ENCODE data around the gene EPB41L4B.

The EPB41L4B gene

DNA sequence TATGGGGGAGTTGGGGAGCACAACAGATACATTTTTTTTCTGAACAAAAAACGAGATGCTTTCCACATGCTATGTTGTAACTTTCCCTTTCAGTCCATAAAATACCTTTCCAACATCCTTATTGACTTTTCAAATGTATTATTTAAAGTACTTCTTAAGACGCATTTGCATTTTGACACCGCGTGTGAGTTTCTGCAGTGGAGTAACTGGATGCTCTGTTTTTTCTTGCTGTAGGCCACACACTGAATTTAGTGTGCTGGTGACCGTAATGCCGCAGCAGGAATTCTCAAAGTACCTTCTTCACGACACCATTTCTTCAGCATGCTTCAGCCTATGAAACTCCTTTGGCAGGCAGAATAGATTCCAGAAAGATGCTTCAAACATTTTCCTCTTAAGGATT is 14.3 kb upstream of the EPB41L4B start:
- no peak for DNase-seq (ENCODE audit: low spot score)
- TF ChIP-seq, protein P1, sequence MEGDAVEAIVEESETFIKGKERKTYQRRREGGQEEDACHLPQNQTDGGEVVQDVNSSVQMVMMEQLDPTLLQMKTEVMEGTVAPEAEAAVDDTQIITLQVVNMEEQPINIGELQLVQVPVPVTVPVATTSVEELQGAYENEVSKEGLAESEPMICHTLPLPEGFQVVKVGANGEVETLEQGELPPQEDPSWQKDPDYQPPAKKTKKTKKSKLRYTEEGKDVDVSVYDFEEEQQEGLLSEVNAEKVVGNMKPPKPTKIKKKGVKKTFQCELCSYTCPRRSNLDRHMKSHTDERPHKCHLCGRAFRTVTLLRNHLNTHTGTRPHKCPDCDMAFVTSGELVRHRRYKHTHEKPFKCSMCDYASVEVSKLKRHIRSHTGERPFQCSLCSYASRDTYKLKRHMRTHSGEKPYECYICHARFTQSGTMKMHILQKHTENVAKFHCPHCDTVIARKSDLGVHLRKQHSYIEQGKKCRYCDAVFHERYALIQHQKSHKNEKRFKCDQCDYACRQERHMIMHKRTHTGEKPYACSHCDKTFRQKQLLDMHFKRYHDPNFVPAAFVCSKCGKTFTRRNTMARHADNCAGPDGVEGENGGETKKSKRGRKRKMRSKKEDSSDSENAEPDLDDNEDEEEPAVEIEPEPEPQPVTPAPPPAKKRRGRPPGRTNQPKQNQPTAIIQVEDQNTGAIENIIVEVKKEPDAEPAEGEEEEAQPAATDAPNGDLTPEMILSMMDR (IDR thresholded peaks at IDR 0.05; ENCODE audit: poor library complexity, severe bottlenecking), result no peak
- no peak overlapping the region for H3K4me3 ChIP-seq (ENCODE audit: severe bottlenecking)

DNA sequence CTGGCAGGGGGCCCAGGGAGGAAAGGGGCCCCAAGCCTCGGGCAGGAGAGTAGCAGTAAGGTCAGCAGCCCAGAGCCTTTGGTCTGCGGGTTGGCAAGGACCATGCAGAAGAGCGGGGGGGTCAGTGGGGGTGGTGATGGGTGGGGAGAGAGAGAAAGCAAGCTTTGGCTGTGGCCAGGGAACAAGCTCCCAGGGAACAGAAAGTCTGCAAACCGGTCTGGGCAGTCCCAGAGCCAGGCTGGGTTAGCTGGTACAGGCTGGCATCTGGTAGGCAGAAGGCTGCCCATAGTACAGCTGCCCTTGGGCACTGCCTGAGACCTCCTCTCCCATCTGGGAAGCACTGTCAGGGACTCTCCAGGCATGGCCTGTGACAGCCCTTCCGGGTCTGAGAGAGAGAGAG is 10.5 kb upstream of the EPB41L4B start:
- Histone ChIP-seq H3K27ac (ENCODE audit: poor library complexity, severe bottlenecking) (peak overlapping the region; percentile 75), H3K36me3 (ENCODE audit: low read depth) (no peaks in the 10 kb centered on the region), H3K9me3 (ENCODE audit: severe bottlenecking) (no peaks in the 10 kb centered on the region), H3K4me3 (ENCODE audit: severe bottlenecking) (no peak overlapping the region), H3K4me1 (ENCODE audit: insufficient read depth, poor library complexity, severe bottlenecking) (peaks cover 50% of the 10 kb centered on the region), H3K27me3 (ENCODE audit: insufficient read depth, poor library complexity, severe bottlenecking) (no peaks in the 10 kb centered on the region)
- DNase-seq (ENCODE audit: low spot score) (peak; percentile 85), ATAC-seq (ENCODE audit: low read depth) (peak; percentile 78)
- TF ChIP-seq, protein P1 (IDR thresholded peaks at IDR 0.05; ENCODE audit: poor library complexity, severe bottlenecking), result no peak

More for the DNA sequence above, 14.3 kb upstream of the EPB41L4B start:
- Histone ChIP-seq H3K27me3 (ENCODE audit: insufficient read depth, poor library complexity, severe bottlenecking) (no peaks in the 10 kb centered on the region), H3K27ac (ENCODE audit: poor library complexity, severe bottlenecking) (no peak overlapping the region), H3K9me3 (ENCODE audit: severe bottlenecking) (no peaks in the 10 kb centered on the region), H3K36me3 (ENCODE audit: low read depth) (no peaks in the 10 kb centered on the region), H3K4me1 (ENCODE audit: insufficient read depth, poor library complexity, severe bottlenecking) (peaks cover 21% of the 10 kb centered on the region)
- ATAC-seq (ENCODE audit: low read depth), result no peak

DNA sequence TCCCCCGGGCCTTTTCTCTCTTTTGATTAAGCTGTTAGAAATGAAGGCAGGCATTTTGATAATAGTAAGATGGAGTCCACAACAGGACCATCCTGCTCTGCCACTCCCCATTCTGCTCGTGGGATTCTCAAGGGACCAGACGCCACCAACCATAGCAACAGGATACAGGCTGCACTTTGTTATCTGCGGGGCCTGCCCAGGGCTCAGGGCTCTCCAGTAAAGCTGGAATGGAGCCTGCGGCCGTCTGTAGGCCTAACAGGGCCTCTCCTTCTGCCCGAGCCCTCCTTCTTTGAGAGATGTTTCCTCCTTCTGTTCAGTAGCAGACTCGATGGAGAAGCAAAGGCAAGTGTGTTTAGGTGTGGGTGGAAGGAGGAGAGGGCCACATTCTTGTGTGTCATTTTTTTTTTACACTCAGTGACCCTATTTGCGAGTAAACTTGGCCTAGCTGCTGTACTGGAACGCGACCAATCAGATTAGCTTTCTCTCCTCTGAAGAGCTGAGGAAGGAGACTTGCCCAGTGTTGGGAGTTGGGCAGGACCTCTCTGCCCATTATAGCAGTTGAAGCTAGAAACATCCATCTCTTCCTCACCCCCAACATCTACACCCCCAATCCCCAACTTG is 8.9 kb upstream of the EPB41L4B start:
- Histone ChIP-seq H3K4me1 (ENCODE audit: insufficient read depth, poor library complexity, severe bottlenecking) (peaks cover 46% of the 10 kb centered on the region), H3K27ac (ENCODE audit: poor library complexity, severe bottlenecking) (peak overlapping the region; percentile 75), H3K4me3 (ENCODE audit: severe bottlenecking) (no peak overlapping the region), H3K27me3 (ENCODE audit: insufficient read depth, poor library complexity, severe bottlenecking) (no peaks in the 10 kb centered on the region), H3K9me3 (ENCODE audit: severe bottlenecking) (no peaks in the 10 kb centered on the region), H3K36me3 (ENCODE audit: low read depth) (no peaks in the 10 kb centered on the region)
- TF ChIP-seq, protein P1 (IDR thresholded peaks at IDR 0.05; ENCODE audit: poor library complexity, severe bottlenecking), result no peak
- ATAC-seq (ENCODE audit: low read depth) (peak; percentile 3), DNase-seq (ENCODE audit: low spot score) (no peak)

DNA sequence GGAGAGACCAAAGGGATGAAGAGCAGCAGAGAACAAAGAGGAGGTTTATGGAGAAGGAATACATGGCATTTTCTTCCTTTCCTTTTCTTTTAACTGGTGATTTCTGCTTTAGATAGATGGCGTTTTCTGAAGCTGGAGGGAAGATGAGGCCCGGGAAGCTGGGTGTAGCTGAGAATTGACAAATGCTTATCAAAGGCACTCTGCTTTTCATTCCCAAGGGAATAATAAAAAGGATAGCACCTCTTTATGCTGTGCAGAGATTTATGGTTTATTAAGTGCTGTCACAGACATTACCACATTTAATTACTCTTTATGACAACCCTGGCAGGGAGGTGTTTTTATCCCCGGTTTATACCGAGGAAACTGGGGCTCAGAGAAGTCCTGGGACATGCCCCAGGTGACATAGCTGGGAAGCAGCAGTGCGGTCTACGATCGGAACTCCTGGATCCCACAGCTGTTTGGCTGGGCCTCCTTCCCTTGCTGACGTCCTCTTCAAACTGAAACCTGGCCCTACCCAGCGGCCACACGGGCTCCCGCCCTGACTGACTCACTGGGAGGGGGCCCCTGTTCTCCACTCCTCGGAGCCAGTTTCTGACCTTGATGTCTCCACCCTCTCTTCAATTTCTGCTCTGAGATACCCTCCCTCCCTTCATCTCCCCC is 8.2 kb upstream of the EPB41L4B start:
- Histone ChIP-seq H3K4me3 (ENCODE audit: severe bottlenecking) (no peak overlapping the region), H3K27me3 (ENCODE audit: insufficient read depth, poor library complexity, severe bottlenecking) (no peaks in the 10 kb centered on the region), H3K9me3 (ENCODE audit: severe bottlenecking) (no peaks in the 10 kb centered on the region), H3K27ac (ENCODE audit: poor library complexity, severe bottlenecking) (peak overlapping the region; percentile 75), H3K4me1 (ENCODE audit: insufficient read depth, poor library complexity, severe bottlenecking) (peaks cover 46% of the 10 kb centered on the region), H3K36me3 (ENCODE audit: low read depth) (no peaks in the 10 kb centered on the region)
- DNase-seq (ENCODE audit: low spot score) (peak; percentile 89), ATAC-seq (ENCODE audit: low read depth) (peak; percentile 84)
- TF ChIP-seq, protein P1 (IDR thresholded peaks at IDR 0.05; ENCODE audit: poor library complexity, severe bottlenecking), result no peak

- H3K27ac ChIP-seq (ENCODE audit: poor library complexity, severe bottlenecking), result no peak overlapping the region
- peaks cover 33% of the 10 kb centered on the region for H3K4me1 ChIP-seq (ENCODE audit: insufficient read depth, poor library complexity, severe bottlenecking)
- no peaks in the 10 kb centered on the region for H3K36me3 ChIP-seq (ENCODE audit: low read depth)
- no peaks in the 10 kb centered on the region for H3K27me3 ChIP-seq (ENCODE audit: insufficient read depth, poor library complexity, severe bottlenecking)
- no peak overlapping the region for H3K4me3 ChIP-seq (ENCODE audit: severe bottlenecking)
- DNase-seq (ENCODE audit: low spot score) (no peak), ATAC-seq (ENCODE audit: low read depth) (no peak)
- TF ChIP-seq, protein P1 (IDR thresholded peaks at IDR 0.05; ENCODE audit: poor library complexity, severe bottlenecking), result no peak
- no peaks in the 10 kb centered on the region for H3K9me3 ChIP-seq (ENCODE audit: severe bottlenecking)
Measured at GRCh38 chr9:109325089-109325488, 4.2 kb upstream of the EPB41L4B start.

All from RWPE2 (cell line).